ENCODE data around the gene SOX18.

Gene SOX18

GRCh38 chr20:64051561-64052325, 2.3 kb upstream of the SOX18 start:
- no peak for DNase-seq

- DNase-seq = no peak
Observed at GRCh38 chr20:64051033-64051452, 1.6 kb upstream of the SOX18 start.

- DNase-seq = no peak
Observed at GRCh38 chr20:64050261-64051032, 1.0 kb upstream of the SOX18 start.

GRCh38 chr20:64049878-64050260, 430 bp upstream of the SOX18 start:
- DNase-seq = no peak

- DNase-seq = no peak
Observed at GRCh38 chr20:64048402-64049044, 916 bp downstream of the SOX18 start.

- no peak for DNase-seq
Observed at GRCh38 chr20:64047968-64048401, 1.5 kb downstream of the SOX18 start.

- DNase-seq = no peak
Observed at GRCh38 chr20:64047046-64047389, 2.4 kb downstream of the SOX18 start.

- DNase-seq = no peak
Observed at GRCh38 chr20:64045346-64046011, 4.0 kb downstream of the SOX18 start.

- no peak for DNase-seq
Observed at GRCh38 chr20:64044484-64045247, 4.8 kb downstream of the SOX18 start.

GRCh38 chr20:64043768-64044167, 5.7 kb downstream of the SOX18 start:
- DNase-seq = no peak

- DNase-seq = no peak
Observed at GRCh38 chr20:64042054-64042781, 7.2 kb downstream of the SOX18 start.

GRCh38 chr20:64041781-64042053, 7.7 kb downstream of the SOX18 start:
- DNase-seq = no peak

- DNase-seq = no peak
Observed at GRCh38 chr20:64041040-64041780, 8.2 kb downstream of the SOX18 start.

- DNase-seq = no peak
Observed at GRCh38 chr20:64040231-64041039, 9.0 kb downstream of the SOX18 start.

- DNase-seq = no peak
Observed at GRCh38 chr20:64039293-64040160, 9.9 kb downstream of the SOX18 start.

- DNase-seq = peak; percentile 68
Observed at GRCh38 chr20:64038565-64039292, 10.7 kb downstream of the SOX18 start.

- no peak for DNase-seq
Observed at GRCh38 chr20:64038224-64038564, 11.2 kb downstream of the SOX18 start.

- no peak for DNase-seq
Observed at GRCh38 chr20:64037498-64038213, 11.8 kb downstream of the SOX18 start.
